Lower leg skin (tissue), 3 donors: Measurements from ENCODE around the gene TCP11.

Experiments used
- CTCF ChIP-seq, 3 donors: fragments of 450-650 bp; IDR thresholded peaks; one replicate each; pipeline ENCODE4 v1.5.1; 2016; ENCODE audit warnings: antibody characterized with exemption in 3 of 3, mild to moderate bottlenecking in 3 of 3, moderate library complexity in 2 of 3
- POLR2A ChIP-seq, 2 donors: fragments of 450-650 bp; IDR thresholded peaks; one replicate each; pipeline ENCODE4 v1.6.1; 2016 to 2017; ENCODE audit warnings: antibody characterized with exemption in 2 of 2, mild to moderate bottlenecking in 1 of 2, moderate library complexity in 1 of 2

DNA sequence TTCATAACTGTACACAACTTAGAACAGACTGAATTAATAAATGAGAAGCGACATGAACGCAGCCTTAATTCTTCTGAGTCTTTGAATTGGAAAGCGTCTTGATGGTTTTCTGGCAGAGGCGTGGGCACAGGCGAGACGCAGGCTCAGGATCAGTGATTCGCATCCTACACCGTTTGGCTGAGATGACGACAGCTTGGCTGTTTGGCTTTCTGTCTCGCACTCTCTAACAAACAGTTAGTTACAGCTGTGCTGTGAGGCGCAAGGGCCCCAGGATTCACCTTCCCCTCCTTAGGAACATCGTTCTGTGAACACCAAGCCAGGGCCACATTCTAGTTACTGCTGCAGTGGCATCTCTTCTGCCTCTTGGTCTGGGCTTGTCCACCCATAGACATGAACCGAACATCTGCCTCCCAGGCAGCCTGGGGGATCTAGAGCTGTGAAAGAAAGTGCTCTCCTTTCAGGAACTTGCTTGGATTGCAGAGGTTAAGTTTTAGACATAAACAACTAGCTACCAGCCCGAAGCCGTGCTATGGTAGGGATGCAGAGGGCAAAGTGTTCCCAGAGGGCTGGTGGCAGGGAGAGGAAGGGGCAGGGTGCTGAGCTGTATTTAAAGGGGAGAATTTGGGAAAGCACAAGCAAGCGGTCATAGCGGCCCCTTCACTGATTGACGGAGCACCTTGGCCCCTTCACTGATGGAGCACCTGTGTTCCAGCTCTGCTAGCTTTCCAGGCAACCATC, 49.6 kb downstream of the TCP11 start:
- no peak for TF ChIP-seq CTCF (IDR thresholded peaks at IDR 0.05)
- TF ChIP-seq POLR2A (IDR thresholded peaks at IDR 0.05), result no peak
